NCI-H1436 treated with DMSO at 0.1 percent for 48 hours (cell line): ENCODE measurements around the gene MARVELD1.
A peak's percentile ranks its signal among the peaks of the same experiment; 100 is the strongest.
"Not testable (repeated sequence)": the region's sequence is repeated elsewhere in the genome, so short reads cannot be mapped to it uniquely, and the experiment has no call there.

Source experiments
- DNase-seq: peaks from one replicate; lab custom pipeline; 2025; lab: John Stamatoyannopoulos, UW

The MARVELD1 gene

GRCh38 chr10:97713339-97713825 is at the start of gene MARVELD1:
MARVELD1 (plus strand) TSS chr10:97713730; CDS start chr10:97713877, 147 bp downstream.
- no peak for DNase-seq

GRCh38 chr10:97664282-97664850 is 49.2 kb upstream of the MARVELD1 start:
- no peak for DNase-seq

- DNase-seq = no peak
Observed at GRCh38 chr10:97666992-97667391, 46.5 kb upstream of the MARVELD1 start.

- DNase-seq = no peak
Observed at GRCh38 chr10:97667463-97667862, 46.1 kb upstream of the MARVELD1 start.

GRCh38 chr10:97669571-97669970 is 44.0 kb upstream of the MARVELD1 start:
- no peak for DNase-seq

GRCh38 chr10:97673736-97674525 is 39.6 kb upstream of the MARVELD1 start:
- no peak for DNase-seq

- no peak for DNase-seq
Observed at GRCh38 chr10:97675222-97675621, 38.3 kb upstream of the MARVELD1 start.

- DNase-seq = no peak
Observed at GRCh38 chr10:97676770-97677581, 36.6 kb upstream of the MARVELD1 start.

GRCh38 chr10:97679594-97679993 is 33.9 kb upstream of the MARVELD1 start:
- no peak for DNase-seq

GRCh38 chr10:97682042-97682441 is 31.5 kb upstream of the MARVELD1 start:
- DNase-seq = no peak

- DNase-seq = no peak
Observed at GRCh38 chr10:97683556-97684367, 29.8 kb upstream of the MARVELD1 start.

GRCh38 chr10:97684368-97684713 is 29.2 kb upstream of the MARVELD1 start:
- not testable (repeated sequence) for DNase-seq

GRCh38 chr10:97684866-97685394 is 28.6 kb upstream of the MARVELD1 start:
- no peak for DNase-seq

GRCh38 chr10:97685395-97685958 is 28.1 kb upstream of the MARVELD1 start:
- no peak for DNase-seq

- no peak for DNase-seq
Observed at GRCh38 chr10:97686301-97686961, 27.1 kb upstream of the MARVELD1 start.

GRCh38 chr10:97686962-97687784 is 26.4 kb upstream of the MARVELD1 start, which contains the start of gene AVPI1:
AVPI1 (minus strand) TSS chr10:97687241; CDS start chr10:97679905, 7,336 bp downstream.
- peak; percentile 88 for DNase-seq

- no peak for DNase-seq
Observed at GRCh38 chr10:97687785-97688781, 25.4 kb upstream of the MARVELD1 start.

- DNase-seq = no peak
Observed at GRCh38 chr10:97689559-97690020, 23.9 kb upstream of the MARVELD1 start.
